Measurements from ENCODE around the gene PRMT3. TPM values are rescaled to one million over a fixed set of nuclear protein-coding genes. Genes with fewer than 3 reads are reported as not detected.

Gene PRMT3
- total RNA-seq, result 22.4 and 32.2 TPM in 2 replicates

DNA sequence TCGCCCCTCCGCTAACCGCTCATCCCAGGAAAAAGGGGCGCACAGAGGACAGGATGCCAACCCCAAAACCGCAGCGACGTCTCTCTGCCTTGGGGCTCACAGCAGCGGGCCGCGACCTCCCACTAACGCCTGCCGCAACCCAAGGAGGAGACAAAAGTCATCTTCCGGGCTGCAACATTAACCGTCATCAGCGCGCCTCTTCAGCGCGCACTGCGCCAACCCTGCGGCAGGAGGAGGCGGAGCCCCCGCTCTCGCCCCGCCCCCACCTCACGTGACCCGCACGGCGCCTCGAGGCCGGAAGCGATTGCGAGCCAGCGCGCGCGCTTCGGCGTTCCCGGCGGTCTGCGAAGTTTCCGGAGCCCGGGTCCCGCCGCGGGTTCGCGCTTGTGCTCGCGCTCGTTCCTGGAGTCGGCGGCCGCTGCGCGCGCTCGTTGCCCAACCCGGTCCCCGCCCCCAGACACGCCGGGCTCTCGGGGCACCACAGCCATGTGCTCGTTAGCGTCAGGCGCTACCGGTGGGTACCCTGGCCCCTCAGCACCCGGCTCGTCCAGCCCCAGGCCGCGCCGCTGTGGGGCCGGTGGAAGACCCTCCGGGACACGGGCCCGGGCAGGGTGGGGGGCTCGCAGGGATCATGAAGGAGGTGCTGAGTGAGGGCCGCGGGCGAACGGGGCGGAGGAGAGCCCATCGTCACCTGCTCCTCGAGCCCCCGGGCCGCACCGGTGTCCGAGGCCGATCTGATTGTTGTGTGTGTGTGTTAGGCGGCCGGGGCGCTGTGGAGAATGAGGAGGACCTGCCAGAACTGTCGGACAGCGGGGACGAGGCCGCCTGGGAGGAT, at the start of gene PRMT3:
TSS of gene PRMT3 (plus strand) at position 456 of the 835 bp plus-strand sequence. CDS start at position 487, 31 bp downstream.

DNA sequence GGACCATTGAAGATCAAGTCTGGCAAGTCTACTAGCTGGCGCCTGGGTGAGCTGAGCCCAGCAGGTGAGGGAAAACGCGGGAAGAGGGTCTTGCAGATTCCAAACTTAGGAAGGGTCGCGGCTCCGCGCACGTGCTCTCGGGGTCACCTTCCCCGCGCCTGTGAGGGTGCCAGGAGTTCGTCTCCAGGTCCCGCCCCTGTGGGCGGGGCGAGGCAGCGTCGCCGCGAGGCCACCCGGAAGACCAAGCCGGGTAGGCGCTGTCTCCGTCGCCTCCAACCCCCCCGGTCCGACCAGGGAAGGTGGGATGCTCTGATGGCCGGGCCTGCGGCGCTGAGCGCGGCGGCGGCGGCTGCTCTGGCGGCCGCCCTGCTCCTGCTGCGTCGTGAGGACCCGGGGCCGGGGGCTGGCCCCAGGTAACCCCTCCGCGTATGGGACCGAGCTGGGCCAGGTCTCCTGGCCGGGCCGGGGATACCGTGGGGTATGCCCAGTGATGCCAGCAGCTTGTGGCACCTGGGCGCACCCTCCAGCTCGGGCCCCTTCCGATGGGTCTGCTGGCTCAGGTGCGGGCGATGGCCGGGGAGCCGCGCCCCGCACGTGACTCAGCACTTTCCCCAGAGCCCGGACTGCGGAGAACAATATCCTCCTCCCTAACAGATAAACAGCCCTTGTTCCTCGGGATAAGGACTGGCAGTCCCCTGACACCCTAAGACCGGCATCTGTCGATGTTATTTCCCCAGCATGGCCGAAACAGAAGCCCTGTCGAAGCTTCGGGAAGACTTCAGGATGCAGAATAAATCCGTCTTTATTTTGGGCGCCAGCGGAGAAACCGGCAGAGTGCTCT, 23.8 kb upstream of the PRMT3 start, which contains the start of gene HTATIP2:
TSS of gene HTATIP2 (plus strand) at position 215 of the 841 bp plus-strand sequence. CDS start at position 739, 524 bp downstream.

Other genes with a start within 250 kb of the PRMT3 start
- not detected in 2 replicates for gene DBX1, start 227.2 kb upstream of the PRMT3 start, total RNA-seq
- 70.8 and 72.9 TPM in 2 replicates for gene HTATIP2, start 24.0 kb upstream of the PRMT3 start, total RNA-seq
- gene SLC6A5, start 211.9 kb downstream of the PRMT3 start, total RNA-seq, result not detected in 2 replicates

All from tracheal epithelial cell (primary cell).